Activated CD4-positive, alpha-beta T cell treated with anti-CD3 and anti-CD28 coated beads for 36 hours (primary cell): ENCODE measurements around the gene SSR1. TPM values are rescaled to one million over a fixed set of nuclear protein-coding genes. Genes with fewer than 3 reads are reported as not detected.
"Not testable (repeated sequence)": the region's sequence is repeated elsewhere in the genome, so short reads cannot be mapped to it uniquely, and the experiment has no call there.

Experiments
- ATAC-seq: fragments of 200-7000 bp; cut with Tn5 transposase; one replicate; pipeline ENCODE4 v1.10.0; 2021; ENCODE audit warnings: mild to moderate bottlenecking, moderate library complexity
- CTCF ChIA-PET: fragments of 350-600 bp; sonication (Branson Sonifier 250); formaldehyde crosslinking; loops from one replicate; lab custom pipeline; 2021; ENCODE audit warnings: antibody characterized with exemption; lab: Charles Lee
- POLR2A ChIA-PET: fragments of 350-600 bp; sonication (Branson Sonifier 250); formaldehyde crosslinking; loops from one replicate; lab custom pipeline; 2021; ENCODE audit warnings: antibody characterized with exemption, inconsistent platforms; lab: Charles Lee
- DNase-seq: peaks from one replicate; pipeline ENCODE4 v3.0.0-alpha.2; 2020
- H3K27ac Mint-ChIP-seq: one replicate; pipeline ENCODE4 v1.8.0; 2021; ENCODE audit warnings: mixed read lengths
- H3K27me3 Mint-ChIP-seq: one replicate; pipeline ENCODE4 v1.8.0; 2021; ENCODE audit warnings: mixed read lengths
- H3K36me3 Mint-ChIP-seq: one replicate; pipeline ENCODE4 v1.8.0; 2021; ENCODE audit warnings: low read depth, mixed read lengths
- H3K4me1 Mint-ChIP-seq: one replicate; pipeline ENCODE4 v1.8.0; 2021; ENCODE audit warnings: mixed read lengths
- H3K4me3 Mint-ChIP-seq: one replicate; pipeline ENCODE4 v1.8.0; 2021; ENCODE audit warnings: mild to moderate bottlenecking, moderate library complexity, mixed read lengths
- H3K9me3 Mint-ChIP-seq: one replicate; pipeline ENCODE4 v1.8.0; 2021; ENCODE audit warnings: low read depth, mixed read lengths
- intact Hi-C, 2 experiments: fragments of 100-400 bp; cut with DNase I in 1 of 2; cut with micrococcal nuclease in 1 of 2; formaldehyde crosslinking; loops; one replicate each; pipeline versions ENCODE4 v1.14.2 to v1.15.1; 2022 to 2024; cut with DNase I, micrococcal nuclease
- total RNA-seq, 2 experiments: library from RNA; stranded (reverse); gene quantifications; one replicate each; pipeline ENCODE4 v1.2.3, GENCODE V29; 2021

The SSR1 gene
- total RNA-seq, 2 experiments from 2014 or later, result 129 to 165 TPM

- Mint-ChIP-seq H3K4me1 (peaks cover 13% of the 10 kb centered on the region), H3K27me3 (no peaks in the 10 kb centered on the region), H3K36me3 (no peaks in the 10 kb centered on the region), H3K9me3 (no peaks in the 10 kb centered on the region), H3K27ac (no peak overlapping the region), H3K4me3 (no peak overlapping the region)
- DNase-seq (no peak), ATAC-seq (no peak)
- POLR2A ChIA-PET, result no interaction called here
- intact Hi-C loops, result loop anchor here in 1 of 2 experiments (10.0 kb wide), 1 partner anchor 747 kb away; the partner anchor contains the start of gene BLOC1S5
- CTCF ChIA-PET, result no interaction called here
Observed at GRCh38 chr6:7317538-7317937, 4.5 kb upstream of the SSR1 start.

DNA sequence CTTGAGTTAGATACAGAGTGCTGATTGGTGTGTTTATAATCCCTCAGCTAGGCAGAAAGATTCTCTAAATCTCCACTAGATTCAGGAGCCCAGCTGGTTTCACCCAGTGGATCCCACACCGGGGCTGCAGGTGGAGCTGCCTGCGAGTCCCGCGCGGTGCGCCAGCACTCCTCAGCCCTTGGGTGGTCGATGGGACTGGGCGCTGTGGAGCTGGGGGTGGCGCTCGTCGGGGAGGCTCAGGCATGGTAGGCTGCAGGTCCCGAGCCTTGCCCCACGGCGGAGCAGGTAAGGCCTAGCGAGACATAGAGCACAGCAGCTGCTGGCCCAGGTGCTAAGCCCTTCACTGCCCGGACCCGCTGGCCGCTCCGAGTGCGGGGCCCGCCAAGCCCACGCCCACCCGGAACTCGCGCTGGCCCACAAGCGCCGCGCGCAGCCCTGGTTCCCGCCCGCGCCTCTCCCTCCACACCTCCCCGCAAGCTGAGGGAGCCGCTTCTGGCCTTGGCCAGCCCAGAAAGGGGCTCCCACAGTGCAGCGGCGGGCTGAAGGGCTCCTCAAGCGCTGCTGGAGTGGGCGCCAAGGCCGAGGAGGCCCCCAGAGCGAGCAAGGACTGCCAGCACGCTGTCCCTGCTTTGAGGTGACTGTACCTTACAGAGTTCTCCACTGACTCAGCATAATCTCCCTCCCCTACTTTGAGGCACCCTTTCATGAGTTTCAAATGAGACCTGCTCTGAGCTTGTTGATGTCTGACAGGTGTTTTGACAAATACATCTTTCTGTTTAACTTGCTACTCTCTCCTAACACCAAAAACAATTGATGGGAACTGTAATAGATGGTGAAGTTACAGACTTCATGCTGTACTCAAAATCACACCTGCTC lies 3.9 kb upstream of the SSR1 start:
- H3K4me1 Mint-ChIP-seq, result peaks cover 13% of the 10 kb centered on the region
- ChIA-PET CTCF (no interaction called here), POLR2A (interaction anchor here (2.6 kb wide), 1 partner anchor 73 kb away, joined by 8 read pairs; the partner anchor contains the start of genes CAGE1 and RIOK1)
- ATAC-seq (no peak), DNase-seq (no peak)
- H3K27ac Mint-ChIP-seq, result no peak overlapping the region
- intact Hi-C loops, result loop anchor here in 1 of 2 experiments (10.0 kb wide), 1 partner anchor 748 kb away; the partner anchor contains the start of gene BLOC1S5
- peaks cover 5% of the 10 kb centered on the region for H3K36me3 Mint-ChIP-seq
- H3K27me3 Mint-ChIP-seq, result no peaks in the 10 kb centered on the region
- no peaks in the 10 kb centered on the region for H3K9me3 Mint-ChIP-seq
- H3K4me3 Mint-ChIP-seq, result no peak overlapping the region

- DNase-seq, result no peak
- ChIA-PET CTCF (interaction anchor here (0.5 to 1.2 kb wide), 3 partner anchors 9 to 75 kb away, joined by 3 read pairs; no protein-coding TSS in a partner anchor), POLR2A (interaction anchor here (2.6 kb wide), 1 partner anchor 74 kb away, joined by 8 read pairs; the partner anchor contains the start of genes CAGE1 and RIOK1)
- H3K27me3 Mint-ChIP-seq, result no peaks in the 10 kb centered on the region
- H3K4me1 Mint-ChIP-seq, result peaks cover 21% of the 10 kb centered on the region
- H3K9me3 Mint-ChIP-seq, result no peaks in the 10 kb centered on the region
- no peak overlapping the region for H3K27ac Mint-ChIP-seq
- no peak for ATAC-seq
- H3K36me3 Mint-ChIP-seq, result peaks cover 11% of the 10 kb centered on the region
- H3K4me3 Mint-ChIP-seq, result no peak overlapping the region
- intact Hi-C loops, result loop anchor here in 1 of 2 experiments (10.0 kb wide), 1 partner anchor 749 kb away; the partner anchor contains the start of gene BLOC1S5
Observed at GRCh38 chr6:7315948-7316365, 3.0 kb upstream of the SSR1 start.

DNA sequence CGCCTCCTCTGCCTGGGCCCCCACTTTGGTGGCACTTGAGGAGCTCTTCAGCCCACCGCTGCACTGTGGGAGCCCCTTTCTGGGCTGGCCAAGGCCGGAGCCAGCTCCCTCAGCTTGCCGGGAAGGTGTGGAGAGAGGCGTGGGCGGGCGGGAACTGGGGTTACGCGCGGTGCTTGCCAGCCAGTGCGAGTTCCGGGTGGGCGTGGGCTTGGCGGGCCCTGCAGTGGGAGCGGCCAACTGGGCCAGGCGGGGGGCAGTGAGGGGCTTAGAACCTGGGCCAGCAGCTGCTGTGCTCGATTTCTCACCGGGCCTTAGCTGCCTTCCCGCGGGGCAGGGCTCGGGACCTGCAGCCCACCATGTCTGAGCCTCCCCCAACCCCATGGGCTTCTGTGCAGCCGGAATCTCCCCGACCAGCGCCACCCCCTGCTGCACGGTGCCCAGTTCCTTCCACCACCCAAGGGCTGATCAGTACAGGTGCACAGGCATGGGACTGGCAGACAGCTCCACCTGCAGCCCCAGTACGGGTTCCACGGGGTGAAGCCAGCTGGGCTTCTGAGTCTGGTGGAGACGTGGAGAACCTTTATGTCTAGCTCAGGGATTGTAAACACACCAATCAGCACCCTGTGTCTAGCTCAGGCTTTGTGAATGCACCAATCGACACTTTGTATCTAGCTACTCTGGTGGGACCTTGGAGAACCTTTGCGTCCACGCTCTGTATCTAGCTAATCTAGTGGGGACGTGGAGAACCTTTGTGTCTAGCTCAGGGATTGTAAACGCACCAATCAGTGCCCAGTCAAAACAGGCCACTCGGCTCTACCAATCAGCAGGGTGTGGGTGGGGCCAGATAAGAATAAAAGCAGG lies 2.3 kb upstream of the SSR1 start:
- not testable (repeated sequence) for ATAC-seq, DNase-seq, H3K9me3 Mint-ChIP-seq, H3K27me3 Mint-ChIP-seq, H3K27ac Mint-ChIP-seq, H3K4me3 Mint-ChIP-seq
- Mint-ChIP-seq H3K4me1 (peaks cover 24% of the 10 kb centered on the region), H3K36me3 (peaks cover 16% of the 10 kb centered on the region)
- ChIA-PET POLR2A (interaction anchor here (2.6 kb wide), 1 partner anchor 74 kb away, joined by 8 read pairs; the partner anchor contains the start of genes CAGE1 and RIOK1), CTCF (interaction anchor here (0.5 to 1.2 kb wide), 5 partner anchors 9 to 226 kb away, joined by 3 read pairs; partner anchors contain the start of genes CAGE1 and RIOK1)
- intact Hi-C loops, result loop anchor here in 1 of 2 experiments (10.0 kb wide), 1 partner anchor 749 kb away; the partner anchor contains the start of gene BLOC1S5

GRCh38 chr6:7314414-7314813 lies 1.4 kb upstream of the SSR1 start:
- Mint-ChIP-seq H3K27me3 (no peaks in the 10 kb centered on the region), H3K4me1 (peaks cover 31% of the 10 kb centered on the region), H3K9me3 (peaks cover 6% of the 10 kb centered on the region), H3K4me3 (no peak overlapping the region), H3K27ac (peak overlapping the region; percentile 90), H3K36me3 (peaks cover 25% of the 10 kb centered on the region)
- intact Hi-C loops, result loop anchor here in 1 of 2 experiments (10.0 kb wide), 1 partner anchor 750 kb away; the partner anchor contains the start of gene BLOC1S5
- DNase-seq, result no peak
- ChIA-PET POLR2A (interaction anchor here (2.6 kb wide), 1 partner anchor 75 kb away, joined by 8 read pairs; the partner anchor contains the start of genes CAGE1 and RIOK1), CTCF (interaction anchor here (0.6 to 0.8 kb wide), 3 partner anchors 39 to 226 kb away, joined by 3 read pairs; partner anchors contain the start of genes CAGE1 and RIOK1)
- no peak for ATAC-seq

- Mint-ChIP-seq H3K9me3 (peaks cover 6% of the 10 kb centered on the region), H3K27ac (peak overlapping the region; percentile 90), H3K27me3 (no peaks in the 10 kb centered on the region), H3K4me3 (peak overlapping the region; percentile 99), H3K4me1 (peaks cover 38% of the 10 kb centered on the region), H3K36me3 (peaks cover 32% of the 10 kb centered on the region)
- POLR2A ChIA-PET, result interaction anchor here (2.3 kb wide), 1 partner anchor 76 kb away, joined by 9 read pairs; the partner anchor contains the start of genes CAGE1 and RIOK1
- peak; percentile 1 for ATAC-seq
- intact Hi-C loops, result loop anchor here (1.0 to 10.0 kb wide), 9 partner anchors 76 to 1122 kb away; partner anchors contain the start of genes BLOC1S5 (in 2 of the 2), CAGE1 (in 2 of the 2), RIOK1 (in 2 of the 2) and SNRNP48 (in 2 of the 2)
- no peak for DNase-seq
- CTCF ChIA-PET, result interaction anchor here (0.7 kb wide), 1 partner anchor 32 kb away, joined by 3 read pairs; no protein-coding TSS in a partner anchor
Observed at GRCh38 chr6:7313505-7314165, 636 bp upstream of the SSR1 start.

- ChIA-PET POLR2A (interaction anchor here (1.6 to 2.3 kb wide), 2 partner anchors 77 to 80 kb away, joined by 3 to 9 read pairs; partner anchors contain the start of genes CAGE1 and RIOK1), CTCF (interaction anchor here (0.6 to 1.6 kb wide), 5 partner anchors 8 to 656 kb away, joined by 3 to 4 read pairs (median 3); partner anchors contain the start of genes CAGE1 and RIOK1)
- peak overlapping the region; percentile 99 for H3K4me3 Mint-ChIP-seq
- DNase-seq (no peak), ATAC-seq (no peak)
- no peaks in the 10 kb centered on the region for H3K27me3 Mint-ChIP-seq
- peak overlapping the region; percentile 98 for H3K27ac Mint-ChIP-seq
- H3K36me3 Mint-ChIP-seq, result peaks cover 45% of the 10 kb centered on the region
- H3K4me1 Mint-ChIP-seq, result peaks cover 50% of the 10 kb centered on the region
- intact Hi-C loops, result loop anchor here (1.0 to 10.0 kb wide), 5 partner anchors 171 to 790 kb away; partner anchors contain the start of genes BLOC1S5 (in 2 of the 2) and EEF1E1 (in 1 of the 2)
- peaks cover 6% of the 10 kb centered on the region for H3K9me3 Mint-ChIP-seq
Observed at GRCh38 chr6:7311917-7312615, 933 bp downstream of the SSR1 start.

GRCh38 chr6:7311176-7311575 lies 1.8 kb downstream of the SSR1 start:
- Mint-ChIP-seq H3K9me3 (peaks cover 6% of the 10 kb centered on the region), H3K36me3 (peaks cover 47% of the 10 kb centered on the region), H3K4me3 (peak overlapping the region; percentile 99), H3K27ac (peak overlapping the region; percentile 72), H3K4me1 (peaks cover 51% of the 10 kb centered on the region), H3K27me3 (no peaks in the 10 kb centered on the region)
- ChIA-PET CTCF (interaction anchor here (0.6 to 1.6 kb wide), 3 partner anchors 9 to 171 kb away, joined by 3 to 4 read pairs (median 3); no protein-coding TSS in a partner anchor), POLR2A (interaction anchor here (1.6 kb wide), 1 partner anchor 81 kb away, joined by 3 read pairs; no protein-coding TSS in a partner anchor)
- ATAC-seq, result no peak
- DNase-seq, result no peak
- intact Hi-C loops, result loop anchor here in 1 of 2 experiments (10.0 kb wide), 1 partner anchor 754 kb away; the partner anchor contains the start of gene BLOC1S5

- no peak for DNase-seq
- no peak for ATAC-seq
- H3K27me3 Mint-ChIP-seq, result no peaks in the 10 kb centered on the region
- H3K36me3 Mint-ChIP-seq, result peaks cover 67% of the 10 kb centered on the region
- intact Hi-C loops, result no loop called here
- ChIA-PET POLR2A (no interaction called here), CTCF (no interaction called here)
- peaks cover 6% of the 10 kb centered on the region for H3K9me3 Mint-ChIP-seq
- H3K27ac Mint-ChIP-seq, result no peak overlapping the region
- no peak overlapping the region for H3K4me3 Mint-ChIP-seq
- peaks cover 64% of the 10 kb centered on the region for H3K4me1 Mint-ChIP-seq
Observed at GRCh38 chr6:7309050-7309449, 3.9 kb downstream of the SSR1 start.
